Ascending aorta (tissue), 2 donors: ENCODE measurements around the gene LRRC45. TPM values are rescaled to one million over a fixed set of nuclear protein-coding genes. Genes with fewer than 3 reads are reported as not detected.

Experiments
- DNase-seq, 2 donors: peaks; one replicate each; pipeline ENCODE4 v3.0.0-alpha.2; 2019; ENCODE audit warnings: low spot score in 2 of 2
- H3K27ac ChIP-seq, 2 donors: fragments of 200-600 bp; sonication (generic); one replicate each; pipeline ENCODE4 v1.5.1; 2016 to 2017; ENCODE audit warnings: mild to moderate bottlenecking in 1 of 2
- H3K27me3 ChIP-seq: fragments of 200-600 bp; sonication (generic); one replicate; pipeline ENCODE4 v1.5.1; 2017
- H3K36me3 ChIP-seq, 2 donors: fragments of 200-600 bp; sonication (generic); one replicate each; pipeline ENCODE4 v1.5.1; 2016
- H3K4me1 ChIP-seq, 2 donors: fragments of 200-600 bp; sonication (generic); one replicate each; pipeline ENCODE4 v1.5.1; 2016 to 2017; ENCODE audit warnings: mild to moderate bottlenecking in 1 of 2
- H3K4me3 ChIP-seq, 2 donors: fragments of 200-600 bp; sonication (generic); one replicate each; pipeline ENCODE4 v1.5.1; 2016 to 2017; ENCODE audit warnings: mild to moderate bottlenecking in 1 of 2
- H3K9me3 ChIP-seq, 2 donors: fragments of 200-600 bp; sonication (generic); one replicate each; pipeline ENCODE4 v1.5.1; 2016
- CTCF ChIP-seq, 3 experiments: fragments of 200-600 bp in 2 of 3; fragments of 450-650 bp in 1 of 3; sonication (generic) in 2 of 3; IDR thresholded peaks; one replicate each; pipeline ENCODE4 v1.5.1; 2016 to 2019; ENCODE audit warnings: antibody characterized with exemption in 3 of 3, mild to moderate bottlenecking in 1 of 3, moderate library complexity in 1 of 3
- intact Hi-C: fragments of 100-400 bp; cut with DNase I; formaldehyde crosslinking; loops from one replicate; pipeline ENCODE4 v1.15.1; 2023
- total RNA-seq: library from RNA; depleted of rRNA; stranded (reverse); fragments of >200 nt; gene quantifications from one replicate; pipeline ENCODE4 v1.1.0, GENCODE V29; 2016

LRRC45 gene
- total RNA-seq, 1 donor from 2014 or later, result 2.0 TPM

DNA sequence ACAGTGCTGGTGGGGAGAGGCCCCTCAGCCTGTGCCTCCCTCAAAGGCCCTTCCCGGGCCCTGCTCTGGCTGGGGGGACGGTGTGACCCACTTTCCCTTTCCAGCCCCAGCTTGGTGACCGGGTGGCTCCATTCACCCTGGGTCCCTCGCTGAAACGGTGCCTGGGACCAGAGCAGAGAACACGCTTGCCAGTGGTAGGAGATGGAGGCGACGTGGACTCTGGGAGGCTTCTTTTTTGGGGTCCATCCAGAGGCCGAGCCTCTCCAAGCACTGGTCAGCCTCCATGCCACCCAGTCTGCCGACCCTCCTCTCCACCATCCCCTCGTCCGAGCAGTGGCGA lies 8.2 kb upstream of the LRRC45 start:
- Histone ChIP-seq H3K4me1 (peaks cover 7 to 15% of the 10 kb centered on the region in 2 donors), H3K9me3 (no peaks in the 10 kb centered on the region), H3K27ac (no peak overlapping the region), H3K27me3 (no peaks in the 10 kb centered on the region), H3K4me3 (no peak overlapping the region), H3K36me3 (peaks cover 0 to 14% of the 10 kb centered on the region in 2 donors)
- TF ChIP-seq CTCF (IDR thresholded peaks at IDR 0.05), result no peak
- intact Hi-C loops, result no loop called here
- no peak for DNase-seq

DNA sequence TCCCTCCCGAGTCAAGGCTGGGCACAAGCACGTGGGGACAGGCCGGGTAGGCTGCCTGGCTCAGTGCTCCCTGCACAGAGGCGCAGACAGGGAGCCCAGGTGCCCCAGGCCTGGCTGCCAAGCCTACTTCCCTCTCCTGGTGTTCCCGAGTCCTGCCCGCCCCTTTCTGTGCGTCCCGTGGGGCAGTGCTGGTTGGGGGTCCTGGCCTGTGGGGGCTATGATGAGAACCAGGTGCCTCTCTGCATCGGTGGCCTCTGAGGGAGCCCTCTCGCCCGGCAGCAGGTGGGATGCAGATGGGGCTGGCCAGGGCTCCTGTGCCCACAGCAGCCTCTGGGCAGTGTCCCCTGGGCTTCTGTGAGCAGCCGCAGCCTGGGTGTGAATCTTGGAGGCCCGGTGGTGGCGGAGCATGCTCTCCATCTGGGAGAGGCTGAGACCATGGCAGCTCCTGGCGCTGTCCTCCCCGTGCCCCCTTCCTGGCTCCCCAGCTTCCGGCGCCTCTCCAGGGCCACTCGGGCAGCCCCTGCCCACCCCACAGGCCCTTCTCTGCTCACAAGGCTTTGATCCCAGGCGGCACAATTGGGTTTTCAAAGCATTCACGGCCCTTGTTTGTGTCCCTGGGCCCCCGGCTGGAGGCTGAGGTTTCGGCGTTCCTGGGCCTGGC lies 7.7 kb upstream of the LRRC45 start:
- H3K4me1 ChIP-seq, result peaks cover 7 to 15% of the 10 kb centered on the region in 2 donors
- intact Hi-C loops, result no loop called here
- no peak overlapping the region for H3K4me3 ChIP-seq
- peaks cover 0 to 14% of the 10 kb centered on the region in 2 donors for H3K36me3 ChIP-seq
- H3K9me3 ChIP-seq, result no peaks in the 10 kb centered on the region
- TF ChIP-seq CTCF (IDR thresholded peaks at IDR 0.05), result no peak
- no peak for DNase-seq
- no peaks in the 10 kb centered on the region for H3K27me3 ChIP-seq
- no peak overlapping the region for H3K27ac ChIP-seq

GRCh38 chr17:82016061-82016874 lies 6.8 kb upstream of the LRRC45 start:
- Histone ChIP-seq H3K36me3 (peaks cover 0 to 14% of the 10 kb centered on the region in 2 donors), H3K4me1 (peaks cover 7 to 16% of the 10 kb centered on the region in 2 donors), H3K4me3 (no peak overlapping the region), H3K9me3 (no peaks in the 10 kb centered on the region), H3K27ac (no peak overlapping the region), H3K27me3 (no peaks in the 10 kb centered on the region)
- TF ChIP-seq CTCF (IDR thresholded peaks at IDR 0.05), result no peak
- intact Hi-C loops, result no loop called here
- no peak for DNase-seq

DNA sequence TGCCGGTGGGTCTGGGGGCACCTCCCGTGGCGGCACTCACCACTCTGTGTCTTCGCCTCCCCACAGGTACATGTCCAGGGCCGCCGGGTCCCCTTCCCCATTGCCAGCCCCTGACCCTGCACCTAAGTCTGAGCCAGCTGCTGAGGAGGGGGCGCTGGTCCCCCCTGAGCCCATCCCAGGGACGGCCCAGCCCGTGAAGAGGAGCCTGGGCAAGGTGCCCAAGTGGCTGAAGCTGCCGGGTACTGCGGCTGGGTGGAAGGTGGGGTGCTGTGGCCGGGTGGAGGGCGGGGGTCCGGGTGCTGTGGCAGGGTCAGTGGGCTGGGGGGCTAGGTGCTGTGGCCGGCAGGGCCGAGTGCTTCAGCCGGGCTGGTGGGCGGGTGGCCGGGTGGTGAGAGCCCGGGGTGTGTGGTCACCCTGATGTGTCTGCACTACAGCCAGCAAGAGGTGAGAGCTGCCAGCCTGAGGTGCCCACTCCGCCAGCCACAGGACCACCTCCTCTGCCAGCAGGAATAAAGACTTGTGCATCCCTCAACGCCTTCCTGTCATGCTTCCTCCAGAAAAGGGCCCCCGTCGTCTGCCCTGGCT lies 6.1 kb upstream of the LRRC45 start:
- no peak for DNase-seq
- H3K27me3 ChIP-seq, result no peaks in the 10 kb centered on the region
- H3K4me1 ChIP-seq, result peaks cover 14 to 23% of the 10 kb centered on the region in 2 donors
- no peak for TF ChIP-seq CTCF (IDR thresholded peaks at IDR 0.05)
- peaks cover 0 to 14% of the 10 kb centered on the region in 2 donors for H3K36me3 ChIP-seq
- H3K4me3 ChIP-seq, result no peak overlapping the region
- H3K9me3 ChIP-seq, result no peaks in the 10 kb centered on the region
- intact Hi-C loops, result no loop called here
- no peak overlapping the region for H3K27ac ChIP-seq

- no peaks in the 10 kb centered on the region for H3K9me3 ChIP-seq
- peaks cover 0 to 14% of the 10 kb centered on the region in 2 donors for H3K36me3 ChIP-seq
- no peak for DNase-seq
- TF ChIP-seq CTCF (IDR thresholded peaks at IDR 0.05), result no peak
- H3K4me1 ChIP-seq, result peaks cover 16 to 24% of the 10 kb centered on the region in 2 donors
- no peak overlapping the region for H3K4me3 ChIP-seq
- no peak overlapping the region for H3K27ac ChIP-seq
- intact Hi-C loops, result no loop called here
- H3K27me3 ChIP-seq, result no peaks in the 10 kb centered on the region
These were observed 5.4 kb upstream of the LRRC45 start for GRCh38 chr17:82017612-82018151.
